IPS-NIHi11 (cell line): ENCODE results near the gene CFAP58.

ENCODE experiments used
- DNase-seq: peaks from one replicate; pipeline ENCODE4 v3.0.0; 2012; ENCODE audit warnings: mixed read lengths, low spot score

Gene CFAP58

DNA sequence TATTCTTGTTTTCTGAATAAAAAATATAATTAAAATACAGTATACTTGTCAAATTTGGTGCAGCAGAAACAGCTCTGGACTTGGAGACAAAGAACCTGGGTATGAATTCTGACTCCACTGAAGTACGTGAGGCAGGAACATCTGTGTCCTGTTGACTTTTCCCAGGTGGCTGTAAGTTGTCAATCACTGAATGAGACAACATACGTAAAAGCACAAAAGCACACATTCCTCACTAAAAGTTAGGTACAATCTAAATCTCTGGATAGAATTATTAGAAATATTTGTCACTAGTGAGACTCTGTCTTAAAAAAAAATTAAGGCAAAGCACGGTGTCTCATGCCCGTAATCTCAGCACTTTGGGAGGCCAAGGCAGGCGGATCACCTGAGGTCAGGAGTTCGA, 18.1 kb downstream of the CFAP58 start:
- DNase-seq, result no peak

DNA sequence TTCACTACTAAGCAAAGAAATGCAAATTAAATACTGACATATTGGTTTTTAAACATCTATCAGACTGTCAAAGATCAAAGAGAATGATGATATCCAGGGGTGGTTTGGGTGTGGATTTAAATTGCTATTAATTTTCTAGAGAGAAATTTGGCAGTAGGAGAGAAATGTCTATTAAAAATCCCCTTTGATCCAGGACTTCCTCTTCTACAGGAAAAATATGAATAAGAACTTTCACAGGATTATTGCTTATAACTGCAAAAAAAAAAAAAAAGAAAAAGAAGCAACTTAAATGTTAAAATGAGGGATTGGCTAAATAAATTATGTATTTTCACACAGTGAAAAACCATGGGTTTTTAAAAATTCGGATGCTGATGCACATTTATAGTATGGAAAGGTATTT, 21.0 kb downstream of the CFAP58 start:
- no peak for DNase-seq

DNA sequence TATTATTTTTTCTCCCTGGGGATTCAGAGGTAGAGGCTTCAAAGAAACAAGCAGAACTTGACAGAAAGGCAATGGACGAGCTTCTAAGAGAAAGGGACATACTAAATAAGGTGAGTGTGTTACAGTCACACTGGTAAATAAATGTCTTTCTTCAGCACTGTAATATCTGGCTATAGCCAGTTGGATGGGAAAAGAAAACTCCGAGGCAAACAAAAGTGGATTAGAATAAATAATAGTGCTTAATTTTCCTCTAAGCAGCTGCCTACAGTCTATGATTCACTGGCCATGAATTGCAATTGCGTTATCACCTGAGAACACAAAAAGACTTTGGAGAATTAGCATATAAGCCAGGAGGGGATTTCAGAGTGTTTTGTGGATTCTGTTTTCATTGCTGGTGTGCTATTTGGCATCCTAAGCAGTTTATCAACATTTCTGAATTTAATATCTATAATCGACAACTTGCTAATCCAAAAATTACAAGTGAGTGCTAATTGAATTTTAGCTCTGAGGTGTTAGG, 23.2 kb downstream of the CFAP58 start:
- no peak for DNase-seq

DNA sequence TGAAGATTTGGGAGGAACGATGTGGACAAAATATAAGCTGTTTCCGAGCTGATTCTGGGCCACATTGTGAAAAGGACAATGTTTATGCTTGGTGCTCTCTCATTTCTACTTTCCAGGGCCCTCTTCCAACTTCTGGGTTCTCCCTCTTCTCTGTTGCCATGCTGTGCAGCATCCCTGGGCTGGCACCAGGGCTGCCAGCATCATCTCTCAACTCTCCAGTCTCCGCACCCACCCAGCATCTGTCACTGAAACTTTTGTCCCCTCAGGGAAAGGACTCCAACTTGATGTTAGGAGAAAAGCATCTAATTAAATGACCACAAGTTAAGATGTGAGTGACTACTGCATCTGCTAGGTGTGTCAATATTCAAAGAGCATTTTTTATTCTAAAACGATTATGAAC, 26.7 kb downstream of the CFAP58 start:
- no peak for DNase-seq

DNA sequence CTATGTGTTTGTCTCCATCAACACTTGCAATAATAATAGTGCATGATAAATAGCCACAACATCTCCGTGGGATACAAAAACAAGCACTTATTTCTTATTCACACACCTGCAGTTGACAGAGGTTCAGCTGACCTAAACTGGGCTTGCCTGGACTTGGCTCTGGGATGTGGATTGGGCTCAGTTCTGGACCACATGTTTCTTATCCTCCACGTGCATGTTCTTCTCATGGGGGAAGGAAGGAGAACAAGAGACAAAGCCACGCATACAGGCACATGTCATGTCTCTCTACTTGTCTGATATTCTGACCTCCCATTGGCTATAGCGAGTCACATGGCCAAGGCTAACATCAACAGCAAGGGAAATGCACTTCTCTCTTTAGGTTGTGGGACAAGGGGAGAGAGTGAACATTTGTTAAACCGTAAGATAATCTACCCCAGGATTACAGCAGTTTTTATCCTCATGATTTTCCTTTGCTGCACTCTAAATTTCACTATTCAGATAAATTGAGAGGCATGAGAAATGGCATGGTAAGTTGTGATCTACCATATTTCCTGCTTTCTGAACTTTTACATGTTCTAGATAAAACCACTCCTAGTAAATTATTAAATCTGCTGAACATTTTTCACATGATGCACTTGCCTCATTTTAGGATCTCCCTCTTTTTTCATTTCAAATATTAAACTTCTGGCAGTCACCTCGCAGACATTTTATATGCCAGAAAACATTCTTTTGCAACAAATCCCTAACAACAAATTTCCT, 33.7 kb downstream of the CFAP58 start:
- DNase-seq, result no peak

DNA sequence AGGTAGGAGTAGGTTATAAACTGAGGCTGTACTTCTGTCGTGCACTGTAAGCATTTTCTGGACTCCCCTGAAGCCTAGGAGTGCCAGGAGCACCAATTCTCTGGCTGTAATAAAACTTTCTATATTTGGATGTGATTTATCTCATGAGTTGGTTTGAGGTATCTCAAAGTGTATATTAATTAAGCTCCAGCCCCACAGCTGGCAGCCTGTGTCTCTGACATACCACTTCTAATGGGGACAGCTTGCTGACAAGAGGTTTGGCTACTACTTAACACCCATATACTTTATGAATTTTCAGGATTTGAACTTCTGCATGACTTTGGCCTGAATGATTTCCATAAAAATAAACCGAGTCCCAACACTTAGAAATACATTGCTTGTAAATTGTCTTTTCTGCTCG, 35.2 kb downstream of the CFAP58 start:
- no peak for DNase-seq

DNA sequence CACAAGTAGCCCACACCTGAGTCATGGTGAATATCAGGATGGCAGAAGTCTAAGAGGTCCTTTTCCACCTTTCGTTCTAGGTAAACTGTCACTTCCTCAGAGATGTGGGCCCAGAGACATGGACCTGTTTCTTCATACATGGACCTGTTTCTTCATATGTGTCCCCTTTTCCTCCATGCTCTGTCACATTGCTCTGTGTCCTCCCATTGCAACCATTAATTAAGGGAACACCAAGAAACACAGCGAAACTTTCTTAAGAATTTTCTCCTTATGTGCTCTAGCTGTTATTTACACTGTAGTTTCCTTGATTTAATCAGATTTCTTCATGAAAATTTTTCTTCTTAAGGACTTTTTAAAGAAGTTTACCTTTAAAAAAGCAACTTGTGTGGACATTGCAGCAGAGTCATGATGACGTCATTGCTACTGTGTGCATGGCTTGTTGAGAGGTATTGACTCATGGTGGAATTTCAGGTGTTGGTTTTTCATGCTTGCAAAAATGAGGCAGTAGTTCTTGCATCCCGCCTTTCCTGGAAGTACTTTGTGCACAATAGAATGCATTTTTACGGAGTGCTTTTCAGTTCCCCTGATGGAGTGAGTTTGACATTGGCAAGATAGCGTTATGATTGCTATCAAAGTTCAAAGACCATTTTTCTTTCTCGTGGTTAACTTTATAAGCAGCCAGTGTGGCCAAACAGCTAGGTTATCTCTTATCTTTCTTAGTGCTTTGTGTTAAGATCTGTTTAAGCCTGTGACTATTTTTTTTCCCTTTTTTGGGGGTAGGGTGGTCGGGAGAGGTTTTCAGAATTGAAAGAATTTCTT, 37.7 kb downstream of the CFAP58 start:
- DNase-seq, result no peak

DNA sequence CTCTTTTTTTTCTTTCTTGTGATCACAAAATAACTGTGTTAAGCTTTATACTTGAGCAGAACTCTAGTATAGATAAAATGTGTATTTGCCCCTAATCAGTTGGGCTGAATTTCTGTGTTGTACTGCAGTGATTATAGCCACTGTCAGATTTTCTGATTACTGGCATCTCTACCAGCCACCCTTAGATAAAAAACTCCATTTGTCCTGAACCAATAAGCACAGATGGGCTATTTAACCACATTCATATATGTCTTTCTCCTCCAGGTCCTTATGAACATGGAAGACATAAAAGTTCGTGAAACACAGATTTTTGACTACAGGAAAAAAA, 38.3 kb downstream of the CFAP58 start:
- no peak for DNase-seq

DNA sequence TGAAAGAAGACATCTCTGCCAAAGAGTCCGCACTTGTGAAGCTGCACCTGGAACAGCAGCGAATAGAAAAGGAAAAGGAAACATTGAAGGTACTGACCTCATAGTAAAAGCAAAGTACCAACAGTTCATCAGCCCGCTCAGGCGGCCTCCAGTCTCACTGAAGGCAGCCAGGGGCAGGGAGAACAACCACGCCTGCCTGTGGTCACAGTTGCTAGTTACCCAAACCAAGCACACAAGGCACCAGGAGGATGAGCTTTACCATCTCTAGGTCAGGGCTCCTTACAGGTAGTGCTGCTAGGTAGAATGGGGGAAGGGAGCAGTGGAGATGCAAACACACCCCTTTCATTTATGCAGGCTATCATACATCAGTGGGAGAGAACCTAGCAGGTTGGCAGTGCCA, 39.8 kb downstream of the CFAP58 start:
- no peak for DNase-seq

DNA sequence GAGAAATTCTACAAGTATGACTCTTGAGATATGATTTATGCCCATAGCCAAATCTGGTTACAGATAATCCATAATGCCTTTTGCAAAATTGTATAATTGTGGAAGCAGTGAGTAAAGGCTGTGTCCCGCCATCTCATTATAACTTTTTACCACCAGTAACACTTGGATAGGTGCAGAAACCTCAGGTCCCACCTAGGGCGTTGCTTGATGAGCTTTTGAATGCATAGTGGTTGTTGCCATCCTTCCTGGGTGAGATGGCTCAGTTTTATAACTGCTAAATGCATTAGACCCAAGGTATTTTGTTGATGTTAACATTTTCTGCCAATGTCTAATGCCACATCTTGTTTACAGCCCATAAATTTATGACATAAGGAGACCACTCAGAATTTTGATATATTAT, 42.9 kb downstream of the CFAP58 start:
- no peak for DNase-seq

DNA sequence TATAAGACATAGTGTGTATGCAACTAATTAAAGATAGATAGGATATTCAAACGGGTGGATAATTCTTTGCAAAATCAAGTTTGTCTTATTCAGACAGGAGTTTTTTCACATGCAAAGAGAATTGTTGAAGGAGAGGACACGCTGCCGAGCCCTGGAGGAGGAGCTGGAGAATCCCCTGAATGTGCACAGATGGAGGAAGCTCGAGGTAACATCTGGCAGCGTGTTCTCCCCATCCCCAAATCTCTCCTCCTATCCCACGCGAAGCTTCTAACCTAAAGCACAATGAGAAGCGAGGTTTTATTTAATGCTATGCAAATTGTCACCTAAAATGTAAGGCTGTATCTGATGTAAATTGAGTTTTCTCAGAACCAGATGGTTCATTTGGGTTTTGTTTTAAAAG, 50.0 kb downstream of the CFAP58 start:
- no peak for DNase-seq

DNA sequence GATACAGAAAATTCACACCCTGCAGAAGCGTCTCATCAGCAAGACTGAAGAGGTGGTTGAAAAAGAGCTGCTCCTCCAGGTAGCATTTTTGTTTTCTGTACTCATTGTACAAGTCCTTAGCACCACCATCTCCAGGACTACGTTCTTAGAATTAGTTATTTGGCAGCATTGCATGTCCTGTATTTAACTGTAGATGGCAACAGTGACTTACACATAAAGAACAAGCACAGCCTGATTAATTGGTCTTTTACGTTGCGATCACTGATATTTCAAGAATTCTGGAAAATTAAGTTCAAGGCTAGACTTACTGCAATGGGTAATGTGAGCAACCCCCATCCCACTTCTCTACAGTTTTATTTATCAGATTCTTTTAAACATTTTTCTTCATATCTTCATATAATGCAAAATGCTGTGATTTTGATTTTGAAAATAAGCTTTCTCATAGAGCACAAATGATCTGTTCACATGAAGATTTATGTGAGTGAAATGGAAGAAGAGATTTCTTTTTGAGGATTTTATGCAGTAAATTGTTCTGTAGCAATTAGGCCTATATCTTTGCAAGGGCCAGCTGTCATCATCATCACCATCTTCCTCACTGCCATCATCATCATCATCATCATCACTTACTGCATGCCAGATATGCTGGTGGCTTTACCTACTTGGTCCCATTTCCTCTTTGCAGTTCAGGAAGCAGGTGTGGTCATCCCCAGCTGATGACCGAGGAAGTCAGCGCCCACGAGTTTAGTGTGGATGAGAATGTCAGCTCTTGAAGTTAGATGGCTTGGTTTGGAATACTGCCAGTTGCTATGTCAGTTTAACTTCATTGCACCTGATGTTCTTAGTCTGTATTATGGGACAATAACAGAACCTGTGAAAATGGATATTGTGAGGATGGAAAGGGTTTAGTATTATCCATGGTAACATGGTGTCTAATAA, 53.4 kb downstream of the CFAP58 start:
- DNase-seq, result no peak

DNA sequence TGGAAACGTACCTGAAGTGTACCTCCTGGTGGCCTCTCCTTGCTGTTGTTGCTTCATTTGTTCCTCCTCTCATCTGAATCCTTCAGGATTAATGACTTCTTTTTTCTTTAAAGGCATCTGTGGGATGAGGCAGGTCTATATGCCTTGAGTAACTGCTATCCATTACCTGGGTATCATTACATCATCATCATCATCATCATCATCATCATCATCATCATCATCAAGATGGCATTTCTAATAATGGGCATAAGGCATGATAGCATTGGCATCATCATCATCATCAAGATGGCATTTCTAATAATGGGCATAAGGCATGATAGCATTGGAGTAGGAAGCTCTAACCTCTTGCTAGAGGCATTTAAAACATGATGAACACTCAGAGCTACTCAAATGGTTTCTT, 59.9 kb downstream of the CFAP58 start:
- no peak for DNase-seq

DNA sequence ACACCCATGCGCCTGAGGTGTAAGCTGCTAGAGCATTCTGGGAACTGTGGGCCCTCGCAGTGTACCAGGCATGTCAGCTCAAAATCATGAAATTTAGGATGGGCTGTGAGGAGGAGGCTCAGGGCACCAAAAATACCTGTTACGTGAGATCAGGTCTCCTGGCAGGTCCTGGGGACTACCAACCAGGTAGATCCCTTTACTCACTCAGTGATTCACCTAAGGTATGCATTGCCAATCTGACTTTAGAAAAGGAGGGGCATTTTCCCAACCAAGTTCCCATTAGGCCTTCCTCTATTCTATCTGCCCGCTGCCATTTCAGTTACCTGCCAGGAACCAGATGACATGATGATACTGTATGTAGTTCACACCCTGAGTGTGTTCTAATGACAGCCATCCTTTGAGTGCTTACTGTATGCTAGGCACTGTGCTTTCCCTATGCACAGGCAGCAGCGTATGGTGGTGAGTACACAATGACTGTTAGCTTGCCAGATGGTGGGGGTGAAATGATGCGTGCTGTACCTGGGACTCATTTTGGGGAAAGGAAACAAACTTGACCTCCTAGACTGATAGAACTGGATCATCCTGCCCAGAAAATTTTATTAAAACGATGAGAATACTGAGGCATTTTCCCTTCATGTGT, 62.0 kb downstream of the CFAP58 start:
- DNase-seq, result no peak

DNA sequence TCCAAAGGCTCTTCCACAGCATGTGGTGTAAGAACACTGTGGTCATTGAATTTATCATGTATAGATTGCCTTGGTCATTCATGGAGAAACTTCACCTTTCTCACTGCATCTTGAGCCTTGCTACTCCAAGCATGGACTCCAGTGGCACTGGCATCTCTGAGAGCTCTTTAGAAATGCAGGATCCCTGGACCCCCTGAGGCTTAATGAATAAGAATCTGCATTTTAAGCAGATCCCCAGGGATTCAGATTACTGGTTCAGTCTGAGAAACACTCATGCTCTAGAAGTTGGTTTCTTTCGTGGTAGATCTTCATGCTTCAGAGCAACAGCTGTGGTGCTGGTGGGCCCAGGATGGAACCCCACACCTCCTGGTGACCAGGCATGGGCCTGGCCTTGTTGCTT, 63.2 kb downstream of the CFAP58 start:
- no peak for DNase-seq

DNA sequence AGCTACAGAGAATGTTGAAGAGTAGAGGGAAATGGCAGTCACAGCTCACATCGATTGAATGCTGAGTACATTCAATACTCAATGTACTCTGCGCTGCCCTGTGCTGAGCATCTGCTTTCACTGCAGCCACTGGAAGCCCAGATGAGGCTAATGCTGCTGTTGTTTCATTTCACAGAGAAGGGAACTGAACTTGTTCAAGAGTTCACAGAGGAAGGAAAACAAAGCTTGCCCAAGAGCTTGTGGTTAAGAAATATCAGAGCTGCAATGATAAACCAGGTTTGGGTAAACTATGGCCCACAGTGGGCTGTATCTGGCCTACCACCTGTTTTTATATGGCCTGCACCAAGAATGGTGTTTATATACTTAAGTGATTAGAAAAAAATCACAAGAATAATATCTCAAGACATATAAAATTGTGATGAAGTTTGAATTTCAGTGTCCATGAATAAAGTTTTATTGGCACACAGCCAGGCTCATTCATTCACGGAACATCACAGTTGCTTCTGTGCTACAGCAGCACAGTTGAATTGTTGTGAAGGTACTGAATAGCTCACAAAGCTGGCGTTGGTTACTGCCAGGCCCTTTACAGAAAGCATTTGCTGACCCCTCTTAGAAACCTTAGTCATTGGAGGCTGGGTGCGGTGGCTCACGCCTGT, 64.1 kb downstream of the CFAP58 start:
- no peak for DNase-seq

DNA sequence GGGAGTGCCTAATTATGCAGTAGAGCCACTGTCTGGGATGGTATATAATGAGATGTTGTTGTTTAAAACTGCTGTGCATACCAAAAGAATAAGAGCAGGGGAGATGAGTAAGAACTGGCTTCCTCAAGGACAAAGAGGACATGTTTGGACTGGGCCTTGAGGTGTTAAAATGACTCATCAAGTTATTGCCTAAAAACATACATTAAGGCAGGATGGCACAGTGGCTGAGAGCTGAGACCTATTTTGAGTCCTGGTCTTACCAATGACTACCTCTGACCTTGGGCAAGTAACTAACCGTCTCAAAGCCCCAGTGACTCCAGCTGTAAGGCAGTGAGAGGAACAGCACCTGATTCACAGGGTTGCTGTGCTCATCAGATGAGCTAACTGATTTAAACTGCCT, 71.1 kb downstream of the CFAP58 start:
- no peak for DNase-seq

DNA sequence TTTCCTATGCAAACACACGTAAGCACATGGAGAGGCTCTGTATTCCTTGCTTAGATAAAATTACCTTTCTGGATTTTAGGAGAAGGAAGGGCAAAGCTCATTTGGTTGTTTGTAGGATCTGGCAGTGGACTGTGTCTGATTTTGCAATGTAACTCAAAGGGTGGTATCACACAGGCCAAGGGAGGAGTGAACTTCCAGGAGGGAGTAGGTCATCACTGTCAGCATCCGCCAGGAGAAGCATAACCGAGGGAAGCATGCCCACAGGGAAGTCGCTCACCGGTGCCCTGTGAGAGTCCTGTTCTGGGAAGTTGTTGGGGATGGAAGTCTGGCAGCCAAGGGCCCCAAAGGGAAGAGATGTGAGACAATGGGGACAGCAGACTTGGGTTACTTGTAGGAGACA, 74.4 kb downstream of the CFAP58 start:
- no peak for DNase-seq

DNA sequence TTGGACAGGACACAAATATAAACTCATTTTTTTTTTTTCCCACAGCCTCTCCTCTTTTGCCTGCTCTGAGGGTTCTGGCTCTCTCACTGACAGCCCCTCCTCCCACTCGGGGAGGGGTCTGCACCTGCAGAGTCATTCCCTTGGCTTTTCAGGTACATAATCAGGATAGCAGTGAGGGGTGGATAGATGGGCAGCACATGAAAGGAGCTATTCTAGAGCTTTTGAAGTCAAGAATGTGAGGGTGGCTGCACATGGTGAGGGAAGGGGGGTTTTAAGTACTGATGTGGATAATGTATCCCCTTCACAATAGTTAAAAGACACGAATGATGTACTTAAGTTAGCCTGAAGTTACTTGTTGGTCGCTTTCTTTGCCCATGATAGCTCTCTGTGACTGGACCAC, 76.2 kb downstream of the CFAP58 start:
- DNase-seq, result peak; percentile 54

DNA sequence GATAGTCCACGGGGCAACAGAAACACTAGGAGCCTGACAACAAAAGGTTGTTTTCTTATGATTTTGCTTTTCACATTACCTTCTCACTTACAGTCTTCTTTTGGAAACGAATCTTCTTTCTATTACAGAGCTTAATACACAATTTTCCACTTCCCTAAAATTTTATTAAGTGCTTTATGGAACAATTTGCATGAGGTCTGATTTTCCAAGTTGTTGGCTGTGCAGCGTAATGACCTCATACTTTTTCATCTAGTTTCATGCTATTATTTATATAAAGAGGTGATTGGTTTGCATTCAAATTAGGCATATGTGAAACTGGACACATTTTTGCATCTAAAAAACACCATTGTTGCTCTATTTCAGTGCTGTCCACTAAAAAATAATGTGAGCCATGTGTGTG, 76.7 kb downstream of the CFAP58 start:
- DNase-seq, result no peak

DNA sequence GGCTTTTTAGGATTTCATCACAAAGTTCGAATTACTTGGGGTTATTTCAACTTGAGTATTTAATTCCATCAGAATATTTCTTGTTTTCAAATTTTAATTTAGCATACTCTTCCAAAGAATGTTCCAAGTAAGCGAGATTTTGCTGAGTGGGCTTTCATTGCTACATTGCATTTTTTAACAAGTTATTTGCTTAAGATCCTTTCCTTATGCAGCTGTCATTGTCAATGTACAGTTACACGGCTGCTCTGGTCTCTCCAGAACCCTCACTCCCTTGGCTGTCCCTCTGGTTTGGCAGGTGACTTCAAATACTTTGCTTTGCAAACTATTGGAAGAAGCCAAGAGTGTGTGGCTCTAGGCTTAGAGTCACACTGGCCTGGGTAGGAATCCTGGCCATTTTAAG, 80.0 kb downstream of the CFAP58 start:
- no peak for DNase-seq
